Hematopoietic multipotent progenitor cell treated with erythropoietin and hydrocortisone succinate and interleukin-3 and kit ligand, for 17 days (in vitro differentiated cells): ENCODE measurements around the gene ARID3B.
"Not testable (repeated sequence)": the region's sequence is repeated elsewhere in the genome, so short reads cannot be mapped to it uniquely, and the experiment has no call there.

Experiments used
- DNase-seq: peaks from one replicate; pipeline ENCODE4 v3.0.0-alpha.2; 2015; ENCODE audit warnings: low spot score

The ARID3B gene

DNA sequence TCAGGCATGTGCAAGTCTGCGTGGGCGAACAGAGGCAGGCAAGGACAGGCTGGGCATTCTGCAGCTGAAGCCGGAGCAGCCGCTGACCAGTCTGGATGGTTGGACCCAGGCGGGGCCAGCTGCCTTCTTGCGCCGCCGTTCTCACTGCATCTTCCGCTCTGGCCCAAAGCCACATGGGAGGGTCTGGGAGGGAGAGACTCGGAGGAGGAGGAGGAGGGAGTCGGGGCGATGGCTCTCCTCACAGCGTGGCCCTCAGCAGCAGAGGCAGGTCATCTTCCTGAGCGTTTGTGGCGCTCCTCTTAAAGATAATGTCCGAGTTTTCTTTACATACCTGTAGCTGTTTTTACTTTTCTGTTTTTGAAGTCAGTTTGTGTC is 80.5 kb downstream of the ARID3B start:
- DNase-seq = no peak

- DNase-seq = no peak
Observed at GRCh38 chr15:74621936-74622335, 80.9 kb downstream of the ARID3B start.

DNA sequence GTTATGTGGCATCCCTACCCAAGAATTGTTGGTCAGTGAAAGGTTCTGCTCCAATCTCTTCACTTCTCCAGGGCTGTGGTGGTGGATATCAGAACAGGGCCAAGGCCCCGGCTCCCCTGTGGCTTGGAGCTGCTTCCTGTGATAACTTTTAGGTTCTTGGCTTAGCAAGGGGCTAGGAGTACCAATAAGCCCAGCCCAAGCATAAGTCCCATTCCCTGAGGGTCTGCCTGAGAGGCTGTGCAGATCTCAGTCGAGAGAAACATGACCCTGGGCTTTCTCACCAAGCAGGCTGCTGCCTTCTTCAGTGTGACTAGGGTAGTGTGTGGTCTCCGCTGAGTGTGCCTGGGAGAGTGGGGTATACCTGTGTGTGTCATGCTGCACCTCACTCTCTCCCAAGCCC is 81.7 kb downstream of the ARID3B start:
- DNase-seq = no peak

DNA sequence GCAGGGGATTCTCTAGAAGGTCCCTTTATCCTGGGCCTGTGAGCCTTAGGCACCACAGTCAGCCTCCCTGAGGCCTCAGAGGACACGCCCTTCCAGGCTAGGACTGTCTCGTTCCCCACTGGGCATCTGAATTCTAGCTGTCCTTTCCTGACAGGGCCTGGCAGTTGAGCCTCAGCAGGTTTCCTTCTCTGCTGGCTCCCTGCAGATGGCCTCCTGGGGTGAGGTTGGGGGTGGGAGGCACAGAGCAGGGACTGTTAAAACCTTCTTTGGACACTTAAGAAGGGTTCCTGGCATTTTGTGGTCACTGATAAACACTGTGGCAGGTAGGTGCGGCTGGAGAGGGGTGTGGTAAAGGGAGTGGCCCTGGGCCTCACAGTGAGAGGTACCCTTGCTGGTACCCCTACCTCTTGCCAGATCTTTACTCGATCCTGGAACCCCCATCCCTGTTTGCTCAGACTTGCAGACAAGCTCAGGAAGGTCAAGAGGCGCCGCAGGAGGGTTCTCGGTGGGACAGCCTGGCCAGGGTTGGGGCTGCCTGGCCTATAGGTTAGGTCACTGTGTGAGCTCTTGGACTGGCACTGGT is 83.1 kb downstream of the ARID3B start:
- no peak for DNase-seq

GRCh38 chr15:74625693-74626092 is 84.7 kb downstream of the ARID3B start:
- no peak for DNase-seq

- DNase-seq = no peak
Observed at GRCh38 chr15:74626336-74626735, 85.3 kb downstream of the ARID3B start.

DNA sequence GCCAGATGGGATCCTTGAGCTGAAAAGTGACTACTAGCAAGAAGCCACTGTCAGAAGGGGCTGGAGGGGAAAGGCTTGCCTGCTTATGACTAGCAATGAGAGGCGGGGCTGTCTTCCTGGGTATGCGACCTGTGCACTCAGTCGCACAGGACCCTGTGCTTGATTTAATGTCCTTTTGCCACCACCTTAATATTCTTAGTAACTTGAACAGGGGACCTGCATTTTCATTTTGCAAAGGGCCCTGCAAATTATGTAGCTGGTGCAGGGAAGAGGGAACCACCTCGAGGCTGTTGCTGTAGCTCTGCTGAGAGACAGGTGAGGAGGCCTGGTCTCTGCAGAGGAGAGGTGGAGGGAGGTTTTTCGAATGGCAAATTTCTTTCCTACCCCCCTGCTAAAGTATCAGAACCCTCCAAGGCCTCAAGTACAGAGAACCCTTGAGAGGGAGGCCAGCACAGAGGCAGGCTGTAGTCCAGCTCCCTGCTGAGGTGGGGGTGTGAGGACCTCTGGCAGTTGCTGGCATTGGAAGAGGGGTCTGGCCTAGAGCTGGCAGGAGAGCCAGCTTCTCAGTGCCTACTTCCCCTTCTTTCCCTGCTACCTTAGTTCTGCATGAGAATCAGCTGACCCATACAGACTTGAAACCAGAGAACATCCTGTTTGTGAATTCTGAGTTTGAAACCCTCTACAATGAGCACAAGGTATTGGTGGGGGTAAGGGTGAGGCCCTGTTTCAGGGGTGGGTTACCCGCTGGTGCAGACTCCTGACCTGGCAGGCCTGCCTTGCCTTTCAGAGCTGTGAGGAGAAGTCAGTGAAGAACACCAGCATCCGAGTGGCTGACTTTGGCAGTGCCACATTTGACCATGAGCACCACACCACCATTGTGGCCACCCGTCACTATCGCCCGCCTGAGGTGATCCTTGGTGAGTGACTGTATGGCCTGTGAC is 86.0 kb downstream of the ARID3B start:
- DNase-seq = no peak

DNA sequence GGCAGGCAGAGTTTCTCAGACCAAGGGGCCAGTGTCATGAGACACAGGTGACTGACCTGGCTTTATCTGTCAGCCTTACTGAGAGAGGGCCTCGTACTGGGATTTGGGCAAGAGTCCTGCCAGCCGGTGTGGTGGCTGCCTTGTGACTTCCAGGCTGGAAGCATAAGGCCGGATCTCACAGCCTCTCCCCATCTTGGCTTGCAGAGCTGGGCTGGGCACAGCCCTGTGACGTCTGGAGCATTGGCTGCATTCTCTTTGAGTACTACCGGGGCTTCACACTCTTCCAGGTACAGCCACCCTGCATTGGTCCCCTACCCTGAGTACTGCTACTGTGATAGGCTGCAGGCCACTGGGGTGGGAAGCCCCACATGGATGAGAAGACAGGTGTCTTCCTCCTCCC is 86.7 kb downstream of the ARID3B start:
- no peak for DNase-seq

DNA sequence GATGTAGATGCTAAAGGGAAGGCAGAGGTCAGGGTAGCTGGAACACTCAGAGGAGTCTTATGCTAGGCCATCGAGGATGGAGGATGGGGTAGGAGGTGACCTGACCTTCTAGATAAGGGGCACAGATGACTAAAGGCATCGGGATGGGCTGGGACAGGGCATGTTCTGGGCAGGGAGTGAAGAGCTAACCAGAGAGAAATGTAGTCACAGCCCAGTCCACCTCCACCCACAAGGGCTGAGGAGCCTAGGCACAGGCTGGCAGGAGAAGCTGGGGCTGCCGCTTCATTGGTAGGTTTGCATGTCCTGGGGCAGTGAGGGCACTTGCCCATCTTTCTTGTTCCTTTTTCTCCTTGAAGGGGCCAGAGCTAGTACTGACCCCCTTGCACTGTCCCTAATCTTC is 87.2 kb downstream of the ARID3B start:
- no peak for DNase-seq

- no peak for DNase-seq
Observed at GRCh38 chr15:74628949-74629348, 87.9 kb downstream of the ARID3B start.

DNA sequence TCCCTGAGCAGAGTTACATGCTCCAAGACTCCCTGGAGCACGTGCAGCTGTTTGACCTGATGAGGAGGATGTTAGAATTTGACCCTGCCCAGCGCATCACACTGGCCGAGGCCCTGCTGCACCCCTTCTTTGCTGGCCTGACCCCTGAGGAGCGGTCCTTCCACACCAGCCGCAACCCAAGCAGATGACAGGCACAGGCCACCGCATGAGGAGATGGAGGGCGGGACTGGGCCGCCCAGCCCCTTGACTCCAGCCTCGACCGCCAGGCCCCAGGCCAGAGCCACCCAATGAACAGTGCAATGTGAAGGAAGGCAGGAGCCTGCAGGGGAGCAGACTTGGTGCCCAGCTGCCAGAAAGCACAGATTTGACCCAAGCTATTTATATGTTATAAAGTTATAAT is 88.7 kb downstream of the ARID3B start:
- DNase-seq = not testable (repeated sequence)

- DNase-seq = no peak
Observed at GRCh38 chr15:74630284-74631086, 89.5 kb downstream of the ARID3B start.

- DNase-seq = no peak
Observed at GRCh38 chr15:74631087-74631385, 90.0 kb downstream of the ARID3B start.

DNA sequence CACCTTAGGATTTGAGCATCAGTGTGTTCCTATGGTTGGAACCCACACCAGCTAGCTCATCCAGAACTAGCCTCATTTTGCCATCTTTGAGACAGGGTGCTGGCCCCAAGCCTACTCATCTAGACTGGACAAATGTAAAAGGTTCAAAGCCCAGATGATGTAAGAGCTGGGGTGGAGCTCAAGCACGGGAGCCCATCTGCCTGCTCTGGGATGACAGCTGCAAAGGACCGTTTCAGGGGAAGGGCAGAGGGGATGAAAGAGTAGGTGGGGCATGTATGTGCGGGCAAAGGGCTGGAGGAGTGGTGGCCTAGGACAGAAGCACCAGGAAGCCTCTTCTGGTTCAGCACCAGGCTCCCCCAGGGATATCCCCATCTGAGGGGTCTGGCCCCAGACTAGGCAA is 90.4 kb downstream of the ARID3B start:
- DNase-seq = no peak

- peak; percentile 76 for DNase-seq
Observed at GRCh38 chr15:74631935-74632560, 91.0 kb downstream of the ARID3B start.

DNA sequence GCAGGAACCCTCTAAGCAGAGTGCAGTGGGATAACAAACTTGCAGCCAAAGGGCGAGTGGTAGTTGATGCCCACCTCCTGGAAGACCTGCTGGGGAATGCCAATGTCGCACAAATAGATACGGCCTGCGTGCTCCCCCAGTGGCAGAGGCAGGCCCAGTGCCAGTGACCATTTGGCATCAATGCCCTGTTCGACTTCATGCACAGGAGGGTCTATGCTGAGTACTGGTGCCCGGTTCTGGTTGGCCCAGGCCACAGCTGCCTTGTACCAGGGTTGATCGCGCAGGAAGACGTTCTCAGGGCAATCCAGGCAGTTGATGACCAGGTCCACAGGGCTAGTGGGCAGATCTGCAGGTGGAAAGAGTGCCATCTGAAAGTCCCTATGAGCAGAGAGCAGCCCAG is 91.6 kb downstream of the ARID3B start:
- no peak for DNase-seq

DNA sequence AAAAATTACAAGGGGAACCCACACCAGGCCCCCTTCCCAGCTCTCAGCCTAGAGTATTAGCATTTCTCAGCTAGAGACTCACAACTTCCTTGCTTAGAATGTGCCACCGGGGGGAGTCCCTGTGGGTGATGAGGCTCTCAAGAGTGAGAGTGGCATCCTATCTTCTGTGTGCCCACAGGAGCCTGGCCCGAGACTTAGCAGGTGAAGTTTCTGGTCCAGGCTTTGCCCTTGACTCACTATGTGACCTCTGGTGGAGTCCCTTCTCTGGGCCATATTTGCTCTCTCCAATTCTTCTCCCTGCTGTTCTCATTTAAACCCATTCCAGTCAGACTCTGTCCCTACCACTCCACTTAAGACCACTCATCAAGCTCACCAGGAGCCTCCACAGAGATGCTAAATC is 92.8 kb downstream of the ARID3B start:
- no peak for DNase-seq

DNA sequence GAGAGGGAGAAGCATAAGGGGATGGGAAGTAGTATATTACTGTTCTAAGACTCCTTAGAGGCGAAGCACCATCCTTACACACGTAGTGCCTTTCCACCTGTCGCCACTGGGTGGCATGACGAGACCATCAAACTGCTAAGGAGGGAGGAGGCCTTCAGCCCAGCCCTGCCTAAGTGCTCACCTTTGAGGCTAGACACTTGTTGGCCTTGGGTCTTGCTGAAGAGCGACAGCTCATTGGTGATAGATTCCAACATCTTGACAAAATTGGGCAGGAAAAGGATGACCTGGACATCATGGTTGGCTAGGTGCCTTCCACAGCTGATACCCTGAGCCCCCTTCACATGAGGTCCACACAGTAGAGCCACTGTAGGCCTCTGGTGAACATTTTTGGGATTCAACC is 94.2 kb downstream of the ARID3B start:
- peak; percentile 84 for DNase-seq

- DNase-seq = no peak
Observed at GRCh38 chr15:74636984-74637383, 96.0 kb downstream of the ARID3B start.

- DNase-seq = no peak
Observed at GRCh38 chr15:74641151-74641550, 100.1 kb downstream of the ARID3B start.

- DNase-seq = no peak
Observed at GRCh38 chr15:74642348-74642733, 101.3 kb downstream of the ARID3B start.
